ENCODE results near the gene FTH1. TPM values are rescaled to one million over a fixed set of nuclear protein-coding genes. Genes with fewer than 3 reads are reported as not detected.

The FTH1 gene
- total RNA-seq, 1 experiment from 2014 or later, result 3,345 TPM

DNA sequence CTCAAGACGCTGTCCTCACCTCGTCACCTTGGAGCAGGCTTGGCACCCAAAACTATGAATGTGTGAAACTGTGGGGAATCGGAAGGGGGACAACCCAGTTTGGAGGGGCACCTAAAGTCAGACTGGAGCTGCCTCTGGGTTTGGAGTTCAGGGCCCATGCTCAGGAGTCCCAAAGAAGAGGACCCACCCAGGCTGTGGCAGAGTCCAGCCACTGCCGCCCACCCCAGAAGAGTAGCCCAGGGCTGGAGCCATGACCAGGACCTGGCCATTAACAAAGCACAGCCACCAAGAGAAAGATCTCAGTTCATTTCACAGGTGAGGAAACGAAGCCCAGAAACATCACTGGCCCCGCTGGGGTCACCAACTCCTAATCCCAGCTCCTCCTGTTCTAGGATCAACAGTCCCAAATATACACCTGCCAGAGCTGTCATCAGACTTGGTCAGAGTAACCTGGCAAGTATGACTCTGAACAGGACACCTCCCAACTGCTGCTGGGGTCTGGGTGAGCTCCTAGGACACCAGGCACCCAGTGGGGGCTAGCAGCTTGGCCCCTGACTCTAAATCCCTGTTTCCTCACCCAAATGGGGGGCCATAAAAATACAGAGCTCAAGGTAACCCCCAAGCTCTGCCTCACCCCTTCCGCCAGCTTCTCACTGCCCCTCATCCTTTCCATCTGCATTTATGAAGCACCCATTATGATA, 52.8 kb downstream of the FTH1 start:
- Histone ChIP-seq H3K79me2 (ENCODE audit: insufficient read depth, low read length) (no peaks in the 10 kb centered on the region), H3K27me3 (ENCODE audit: insufficient read depth, low read length) (no peaks in the 10 kb centered on the region), H3K4me2 (ENCODE audit: low read length) (no peak overlapping the region), H3K9me3 (ENCODE audit: control insufficient read depth in 1 of 2, insufficient read depth in 1 of 2, low read depth in 1 of 2, low read length in 2 of 2) (no peaks in the 10 kb centered on the region), H3K9ac (ENCODE audit: low read length) (no peak overlapping the region), H3K4me3 (replicated peaks in 1 of 2; ENCODE audit: low read depth in 1 of 2, low read length in 2 of 2) (no peak overlapping the region), H3K36me3 (ENCODE audit: control insufficient read depth in 1 of 2, insufficient read depth in 2 of 2, low read length in 2 of 2) (no peaks in the 10 kb centered on the region), H3K27ac (ENCODE audit: low read depth, low read length) (no peak overlapping the region), H3K9me2 (ENCODE audit: insufficient read depth) (no peaks in the 10 kb centered on the region), H4K20me1 (ENCODE audit: insufficient read depth) (no peaks in the 10 kb centered on the region), H2AFZ (ENCODE audit: low read depth, low read length, poor library complexity, severe bottlenecking) (no peak overlapping the region), H3K4me1 (ENCODE audit: control insufficient read depth in 1 of 2, insufficient read depth in 2 of 2, low read length in 2 of 2) (peaks cover 5 to 16% of the 10 kb centered on the region in 2 experiments; a peak in 3 of 4 replicates)
- ChIA-PET POLR2A (interaction anchor here (0.7 kb wide), 1 partner anchor 33 kb away, joined by 4 read pairs; no protein-coding TSS in a partner anchor), CTCF (interaction anchor here (1.3 kb wide), 1 partner anchor 15 kb away, joined by 10 read pairs; no protein-coding TSS in a partner anchor), RAD21 (ENCODE audit: low non-redundant PET in 1 of 2, low total read pairs in 2 of 2, uncharacterized antibody in 2 of 2, unreplicated experiment in 2 of 2) (interaction anchor here in 1 of 2 experiments (0.5 kb wide), 1 partner anchor 35 kb away, joined by 4 read pairs; no protein-coding TSS in a partner anchor)
- intact Hi-C loops (cut with micrococcal nuclease), result no loop called here
- BruUV-seq (replicated peaks), result no TSS peak
- TF ChIP-seq CBX3 (IDR thresholded peaks at IDR 0.05; ENCODE audit: low read depth) (no peak), TCF7L2 (IDR thresholded peaks at IDR 0.05; ENCODE audit: borderline replicate concordance, extremely low read depth, insufficient read depth, insufficient read length) (no peak), SIN3A (IDR thresholded peaks at IDR 0.05; ENCODE audit: low read depth) (no peak), RAD21 (IDR thresholded peaks at IDR 0.05; ENCODE audit: low read depth) (no peak), FOSL1 (IDR thresholded peaks at IDR 0.05; ENCODE audit: low read depth) (no peak), ZFX (IDR thresholded peaks at IDR 0.05) (no peak), EZH2phosphoT487 (IDR thresholded peaks at IDR 0.05; ENCODE audit: borderline replicate concordance) (no peak), YY1 (IDR thresholded peaks at IDR 0.05; ENCODE audit: extremely low read depth, insufficient replicate concordance, low read depth, low read length) (no peak), POLR2A (IDR thresholded peaks at IDR 0.05; ENCODE audit: borderline replicate concordance, extremely low read depth, insufficient read depth, insufficient read length) (no peak), EZH2 (IDR thresholded peaks at IDR 0.05) (no peak)
- DNase-seq (ENCODE audit: low read depth, low spot score), result no peak
- no peak for ATAC-seq

Other genes starting within 250 kb of the FTH1 start
- gene MYRF, start 215.0 kb downstream of the FTH1 start, total RNA-seq (2021; ENCODE audit: unreplicated experiment), result 52.3 TPM
- gene TMEM258, start 175.0 kb downstream of the FTH1 start, total RNA-seq (2021; ENCODE audit: unreplicated experiment), result 160 TPM
- gene FEN1, start 174.7 kb downstream of the FTH1 start, total RNA-seq (2021; ENCODE audit: unreplicated experiment), result 89.5 TPM
- gene FADS1, start 150.6 kb downstream of the FTH1 start, total RNA-seq (2021; ENCODE audit: unreplicated experiment), result 56.6 TPM
- 17.1 TPM for gene FADS2, start 139.3 kb downstream of the FTH1 start, total RNA-seq (2021; ENCODE audit: unreplicated experiment)
- 65.8 TPM for gene FADS3, start 76.1 kb downstream of the FTH1 start, total RNA-seq (2021; ENCODE audit: unreplicated experiment)
- 18.1 TPM for gene RAB3IL1, start 50.1 kb downstream of the FTH1 start, total RNA-seq (2021; ENCODE audit: unreplicated experiment)
- 2.3 TPM for gene BEST1, start 17.3 kb downstream of the FTH1 start, total RNA-seq (2021; ENCODE audit: unreplicated experiment)
- 118 TPM for gene INCENP, start 156.4 kb upstream of the FTH1 start, total RNA-seq (2021; ENCODE audit: unreplicated experiment)
- not detected for gene SCGB1D1, start 222.6 kb upstream of the FTH1 start, total RNA-seq (2021; ENCODE audit: unreplicated experiment)
- gene SCGB2A1, start 241.0 kb upstream of the FTH1 start, total RNA-seq (2021; ENCODE audit: unreplicated experiment), result not detected